Sigmoid colon (tissue), 7 donors: ENCODE data around the gene TMPRSS6. TPM values are rescaled to one million over a fixed set of nuclear protein-coding genes. Genes with fewer than 3 reads are reported as not detected.
A peak's percentile ranks its signal among the peaks of the same experiment; 100 is the strongest.

Experiments used
- DNase-seq: peaks from one replicate; pipeline ENCODE4 v3.0.0-alpha.2; 2019
- H3K27ac ChIP-seq, 4 donors: fragments of 200-600 bp; sonication (generic); one replicate each; pipeline ENCODE4 v1.5.1; 2016 to 2019; ENCODE audit warnings: mild to moderate bottlenecking in 1 of 4
- H3K27me3 ChIP-seq, 3 donors: fragments of 200-600 bp; sonication (generic); one replicate each; pipeline ENCODE4 v1.5.1; 2019; ENCODE audit warnings: mild to moderate bottlenecking in 1 of 3
- H3K36me3 ChIP-seq, 4 donors: fragments of 200-600 bp; sonication (generic); one replicate each; pipeline ENCODE4 v1.5.1; 2016 to 2019
- H3K4me1 ChIP-seq, 4 donors: fragments of 200-600 bp; sonication (generic); one replicate each; pipeline ENCODE4 v1.5.1; 2017 to 2019
- H3K4me3 ChIP-seq, 4 donors: fragments of 200-600 bp; sonication (generic); one replicate each; pipeline ENCODE4 v1.5.1; 2017 to 2019; ENCODE audit warnings: mild to moderate bottlenecking in 2 of 4, moderate library complexity in 1 of 4
- H3K9me3 ChIP-seq, 4 donors: fragments of 200-600 bp in 3 of 4; sonication (generic) in 3 of 4; one replicate each; pipeline versions ENCODE4 v1.5.1 to v1.6.1; 2013 to 2019
- CTCF ChIP-seq, 4 experiments: fragments of 450-650 bp in 3 of 4; fragments of 200-600 bp in 1 of 4; IDR thresholded peaks; one replicate each; pipeline ENCODE4 v1.5.1; 2016 to 2019; ENCODE audit warnings: antibody characterized with exemption in 4 of 4, mild to moderate bottlenecking in 3 of 4, moderate library complexity in 2 of 4
- EP300 ChIP-seq, 4 donors: sonication (generic); formaldehyde crosslinking; IDR thresholded peaks; one replicate each; pipeline ENCODE4 v1.6.1; 2017; ENCODE audit warnings: antibody characterized with exemption in 4 of 4
- POLR2A ChIP-seq, 2 donors: fragments of 450-650 bp; IDR thresholded peaks; one replicate each; pipeline ENCODE4 v1.6.1; 2016; ENCODE audit warnings: antibody characterized with exemption in 2 of 2, mild to moderate bottlenecking in 2 of 2, moderate library complexity in 2 of 2
- POLR2AphosphoS5 ChIP-seq, 4 donors: sonication (generic); formaldehyde crosslinking; IDR thresholded peaks; one replicate each; pipeline ENCODE4 v1.6.1; 2017; ENCODE audit warnings: antibody characterized with exemption in 4 of 4
- WGBS, 2 donors: extraction: QIAGEN DNeasy Blood & Tissue Kit; methylation state at CpG; one replicate each; pipeline ENCODE4 v1.1.7; 2013; 5-methylcytosine and 5-hydroxymethylcytosine counted together
- intact Hi-C: fragments of 100-400 bp; cut with DNase I; formaldehyde crosslinking; loops from one replicate; pipeline ENCODE4 v1.15.1; 2023
- polyA plus RNA-seq, 3 donors: library from polyadenylated mRNA; stranded (reverse); fragments of 200-250 nt; gene quantifications; one replicate each; pipeline ENCODE4 v1.2.3, GENCODE V29; 2013
- total RNA-seq, 4 donors: library from RNA; depleted of rRNA; stranded (reverse); fragments of >200 nt; gene quantifications; one replicate each; pipeline ENCODE4 v1.1.0, GENCODE V29; 2016
- donor health status: healthy with polysubstance abuse.
- donor health status: Bipolar disorder and iron deficiency.
- donor health status: healthy.

The TMPRSS6 gene
- total and polyA plus RNA-seq, 7 donors: 0.79 to 1.8 TPM; not detected in 5

GRCh38 chr22:37050913-37051312, 58.6 kb downstream of the TMPRSS6 start:
- peaks cover 0 to 26% (median 18%) of the 10 kb centered on the region in 4 donors for H3K4me1 ChIP-seq
- peaks cover 0 to 24% (median 3%) of the 10 kb centered on the region in 4 donors for H3K36me3 ChIP-seq
- no peaks in the 10 kb centered on the region for H3K9me3 ChIP-seq
- H3K27me3 ChIP-seq: no peaks in the 10 kb centered on the region
- H3K27ac ChIP-seq: peak overlapping the region in 2 of 4 donors; percentile 22 to 53
- TF ChIP-seq CTCF (IDR thresholded peaks at IDR 0.05) (no peak), EP300 (IDR thresholded peaks at IDR 0.05) (no peak), POLR2A (IDR thresholded peaks at IDR 0.05) (no peak), POLR2AphosphoS5 (IDR thresholded peaks at IDR 0.05) (no peak)
- 58 to 78% methylated on average over 6 of the region's 6 CpGs for WGBS, 2 donors
- H3K4me3 ChIP-seq: peak overlapping the region in 3 of 4 donors; percentile 77 to 87 (median 87)
- intact Hi-C loops: loop anchor here (2.0 to 10.0 kb wide), 2 partner anchors 30 to 196 kb away; no protein-coding TSS in a partner anchor
- DNase-seq: no peak

- no peaks in the 10 kb centered on the region for H3K9me3 ChIP-seq
- intact Hi-C loops: loop anchor here (10.0 kb wide), 1 partner anchor 264 kb away; no protein-coding TSS in a partner anchor
- H3K27me3 ChIP-seq: no peaks in the 10 kb centered on the region
- no peak for DNase-seq
- H3K4me3 ChIP-seq: no peak overlapping the region
- WGBS, 2 donors: 87 to 89% methylated on average over 2 of the region's 2 CpGs
- peaks cover 0 to 9% (median 3%) of the 10 kb centered on the region in 4 donors for H3K36me3 ChIP-seq
- H3K4me1 ChIP-seq: peaks cover 0 to 26% (median 18%) of the 10 kb centered on the region in 4 donors
- H3K27ac ChIP-seq: no peak overlapping the region
- TF ChIP-seq EP300 (IDR thresholded peaks at IDR 0.05): no peak
- no peak for TF ChIP-seq CTCF (IDR thresholded peaks at IDR 0.05)
- no peak for TF ChIP-seq POLR2A (IDR thresholded peaks at IDR 0.05)
- no peak for TF ChIP-seq POLR2AphosphoS5 (IDR thresholded peaks at IDR 0.05)
Observed at GRCh38 chr22:37049224-37049623, 60.3 kb downstream of the TMPRSS6 start.

- no peak for DNase-seq
- H3K4me3 ChIP-seq: no peak overlapping the region
- no peaks in the 10 kb centered on the region for H3K9me3 ChIP-seq
- no peak overlapping the region for H3K27ac ChIP-seq
- intact Hi-C loops: loop anchor here (10.0 kb wide), 1 partner anchor 263 kb away; no protein-coding TSS in a partner anchor
- TF ChIP-seq POLR2AphosphoS5 (IDR thresholded peaks at IDR 0.05) (no peak), EP300 (IDR thresholded peaks at IDR 0.05) (no peak), CTCF (IDR thresholded peaks at IDR 0.05) (no peak), POLR2A (IDR thresholded peaks at IDR 0.05) (no peak)
- H3K36me3 ChIP-seq: peaks cover 0 to 1% (median under 1%) of the 10 kb centered on the region in 4 donors
- WGBS, 2 donors: 91% methylated on average over 6 of the region's 6 CpGs
- peaks cover 0 to 20% (median 18%) of the 10 kb centered on the region in 4 donors for H3K4me1 ChIP-seq
- H3K27me3 ChIP-seq: peaks cover 0 to under 1% (median 0%) of the 10 kb centered on the region in 3 donors
Observed at GRCh38 chr22:37048133-37048532, 61.4 kb downstream of the TMPRSS6 start.

GRCh38 chr22:37047006-37047405, 62.5 kb downstream of the TMPRSS6 start:
- peaks cover 0 to 5% (median 0%) of the 10 kb centered on the region in 3 donors for H3K27me3 ChIP-seq
- no peaks in the 10 kb centered on the region for H3K36me3 ChIP-seq
- H3K4me1 ChIP-seq: peaks cover 0 to 12% (median 7%) of the 10 kb centered on the region in 4 donors
- H3K9me3 ChIP-seq: no peaks in the 10 kb centered on the region
- WGBS, 2 donors: 81 to 86% methylated on average over 7 of the region's 7 CpGs
- intact Hi-C loops: loop anchor here (10.0 kb wide), 1 partner anchor 262 kb away; no protein-coding TSS in a partner anchor
- no peak for TF ChIP-seq POLR2A (IDR thresholded peaks at IDR 0.05)
- TF ChIP-seq POLR2AphosphoS5 (IDR thresholded peaks at IDR 0.05): no peak
- TF ChIP-seq EP300 (IDR thresholded peaks at IDR 0.05): no peak
- no peak for TF ChIP-seq CTCF (IDR thresholded peaks at IDR 0.05)
- no peak overlapping the region for H3K27ac ChIP-seq
- DNase-seq: no peak
- no peak overlapping the region for H3K4me3 ChIP-seq
